Measurements from ENCODE around the gene CDC42EP2. TPM values are rescaled to one million over a fixed set of nuclear protein-coding genes. Genes with fewer than 3 reads are reported as not detected.

CDC42EP2 gene
- total and polyA plus RNA-seq, 10 of the 15 experiments (the other 5 are each of a cell fraction or from before 2014, with no cell fraction given) = 0.03 to 1.2 (median 0.09) TPM; not detected in 3

DNA sequence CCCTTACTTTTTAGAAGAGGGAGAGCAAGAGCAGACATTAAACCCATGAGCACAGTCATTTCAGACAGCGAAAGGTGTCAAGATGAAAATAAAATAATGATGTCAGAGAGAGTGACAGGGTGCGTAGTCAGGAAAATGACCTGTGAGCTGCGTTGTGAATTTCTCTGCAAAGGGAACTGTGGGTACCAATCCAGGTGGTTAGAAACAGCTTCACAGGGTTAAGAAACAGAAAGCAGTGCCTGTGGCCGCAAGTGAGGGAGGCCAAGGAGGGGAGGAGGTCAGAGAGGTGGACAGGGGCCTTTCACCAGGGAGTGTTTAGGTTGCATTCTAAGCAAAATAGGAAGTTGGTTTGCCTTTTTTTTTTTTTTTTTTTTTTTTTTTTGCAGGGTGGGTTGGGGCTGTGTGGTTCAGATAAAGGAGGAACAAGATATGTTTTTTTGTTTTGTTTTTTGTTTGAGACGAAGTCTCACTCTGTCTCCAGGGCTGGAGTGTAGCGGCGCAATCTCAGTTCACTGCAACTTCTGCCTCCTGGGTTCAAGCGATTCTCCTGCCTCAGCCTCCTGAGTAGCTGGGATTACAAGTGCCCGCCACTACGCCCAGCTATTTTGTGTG lies 47.8 kb downstream of the CDC42EP2 start (continued):
- no peak for TF ChIP-seq ZBTB40 (IDR thresholded peaks at IDR 0.05; ENCODE audit: borderline replicate concordance)
- 0 out of 2 replicates have a peak, but pooled peaks have one; percentile 5 for TF ChIP-seq LARP7 (IDR thresholded peaks at IDR 0.05)
- TF ChIP-seq SMARCA5 (IDR thresholded peaks at IDR 0.05) = no peak
- TF ChIP-seq MEF2B (IDR thresholded peaks at IDR 0.05; ENCODE audit: partially characterized antibody, poor library complexity, severe bottlenecking) = peak; percentile 67
- peak; percentile 92 for TF ChIP-seq CREM (IDR thresholded peaks at IDR 0.05; ENCODE audit: low read depth)
- no peak for TF ChIP-seq BACH1 (IDR thresholded peaks at IDR 0.05; ENCODE audit: borderline replicate concordance)
- no peak for TF ChIP-seq ZNF592 (IDR thresholded peaks at IDR 0.05)
- no peak for TF ChIP-seq MTA3 (IDR thresholded peaks at IDR 0.05; ENCODE audit: borderline replicate concordance, low read length)
- no peak for TF ChIP-seq RB1 (IDR thresholded peaks at IDR 0.05; ENCODE audit: borderline replicate concordance)
- TF ChIP-seq SREBF1 (IDR thresholded peaks at IDR 0.05; ENCODE audit: low read length) = no peak
- TF ChIP-seq, protein P1, sequence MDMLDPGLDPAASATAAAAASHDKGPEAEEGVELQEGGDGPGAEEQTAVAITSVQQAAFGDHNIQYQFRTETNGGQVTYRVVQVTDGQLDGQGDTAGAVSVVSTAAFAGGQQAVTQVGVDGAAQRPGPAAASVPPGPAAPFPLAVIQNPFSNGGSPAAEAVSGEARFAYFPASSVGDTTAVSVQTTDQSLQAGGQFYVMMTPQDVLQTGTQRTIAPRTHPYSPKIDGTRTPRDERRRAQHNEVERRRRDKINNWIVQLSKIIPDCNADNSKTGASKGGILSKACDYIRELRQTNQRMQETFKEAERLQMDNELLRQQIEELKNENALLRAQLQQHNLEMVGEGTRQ (IDR thresholded peaks at IDR 0.05; ENCODE audit: borderline replicate concordance, low read depth, low read length) = no peak
- no peak for TF ChIP-seq ESRRA (IDR thresholded peaks at IDR 0.05; ENCODE audit: low read length)
- TF ChIP-seq CEBPB (IDR thresholded peaks at IDR 0.05; ENCODE audit: borderline replicate concordance in 1 of 2, low read depth in 2 of 2, low read length in 2 of 2) = no peak
- TF ChIP-seq, protein P2, sequence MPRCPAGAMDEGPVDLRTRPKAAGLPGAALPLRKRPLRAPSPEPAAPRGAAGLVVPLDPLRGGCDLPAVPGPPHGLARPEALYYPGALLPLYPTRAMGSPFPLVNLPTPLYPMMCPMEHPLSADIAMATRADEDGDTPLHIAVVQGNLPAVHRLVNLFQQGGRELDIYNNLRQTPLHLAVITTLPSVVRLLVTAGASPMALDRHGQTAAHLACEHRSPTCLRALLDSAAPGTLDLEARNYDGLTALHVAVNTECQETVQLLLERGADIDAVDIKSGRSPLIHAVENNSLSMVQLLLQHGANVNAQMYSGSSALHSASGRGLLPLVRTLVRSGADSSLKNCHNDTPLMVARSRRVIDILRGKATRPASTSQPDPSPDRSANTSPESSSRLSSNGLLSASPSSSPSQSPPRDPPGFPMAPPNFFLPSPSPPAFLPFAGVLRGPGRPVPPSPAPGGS (IDR thresholded peaks at IDR 0.05; ENCODE audit: borderline replicate concordance, insufficient read depth, low read depth, low read length, poor library complexity, severe bottlenecking) = no peak

Measured in GM12878 (cell line).